ENCODE data around the gene SBNO1. TPM values are rescaled to one million over a fixed set of nuclear protein-coding genes. Genes with fewer than 3 reads are reported as not detected.
A peak's percentile ranks its signal among the peaks of the same experiment; 100 is the strongest.
"Not testable (repeated sequence)": the region's sequence is repeated elsewhere in the genome, so short reads cannot be mapped to it uniquely, and the experiment has no call there.

The SBNO1 gene
- total RNA-seq, 1 donor from 2014 or later = 42.3 TPM

- H3K4me1 Mint-ChIP-seq (ENCODE audit: unreplicated experiment) = peaks cover 5% of the 10 kb centered on the region
- H3K27me3 Mint-ChIP-seq = no peaks in the 10 kb centered on the region
- H3K4me3 Mint-ChIP-seq = no peak overlapping the region
- H3K9me3 Mint-ChIP-seq = no peaks in the 10 kb centered on the region
- H3K36me3 Mint-ChIP-seq = peaks cover 42% of the 10 kb centered on the region
- TF ChIP-seq CTCF (conservative IDR thresholded peaks at IDR 0.05) = no peak
- H3K27ac Mint-ChIP-seq = no peak overlapping the region
- no peak for DNase-seq (ENCODE audit: extremely low spot score, unreplicated experiment)
Measured at GRCh38 chr12:123258593-123258992, 106.1 kb downstream of the SBNO1 start.

GRCh38 chr12:123254853-123255446 lies 109.7 kb downstream of the SBNO1 start:
- Mint-ChIP-seq H3K36me3 (peaks cover 30% of the 10 kb centered on the region), H3K27ac (no peak overlapping the region), H3K4me1 (ENCODE audit: unreplicated experiment) (peaks cover 15% of the 10 kb centered on the region), H3K27me3 (no peaks in the 10 kb centered on the region), H3K4me3 (no peak overlapping the region), H3K9me3 (no peaks in the 10 kb centered on the region)
- TF ChIP-seq CTCF (conservative IDR thresholded peaks at IDR 0.05) = no peak
- DNase-seq (ENCODE audit: extremely low spot score, unreplicated experiment) = no peak

DNA sequence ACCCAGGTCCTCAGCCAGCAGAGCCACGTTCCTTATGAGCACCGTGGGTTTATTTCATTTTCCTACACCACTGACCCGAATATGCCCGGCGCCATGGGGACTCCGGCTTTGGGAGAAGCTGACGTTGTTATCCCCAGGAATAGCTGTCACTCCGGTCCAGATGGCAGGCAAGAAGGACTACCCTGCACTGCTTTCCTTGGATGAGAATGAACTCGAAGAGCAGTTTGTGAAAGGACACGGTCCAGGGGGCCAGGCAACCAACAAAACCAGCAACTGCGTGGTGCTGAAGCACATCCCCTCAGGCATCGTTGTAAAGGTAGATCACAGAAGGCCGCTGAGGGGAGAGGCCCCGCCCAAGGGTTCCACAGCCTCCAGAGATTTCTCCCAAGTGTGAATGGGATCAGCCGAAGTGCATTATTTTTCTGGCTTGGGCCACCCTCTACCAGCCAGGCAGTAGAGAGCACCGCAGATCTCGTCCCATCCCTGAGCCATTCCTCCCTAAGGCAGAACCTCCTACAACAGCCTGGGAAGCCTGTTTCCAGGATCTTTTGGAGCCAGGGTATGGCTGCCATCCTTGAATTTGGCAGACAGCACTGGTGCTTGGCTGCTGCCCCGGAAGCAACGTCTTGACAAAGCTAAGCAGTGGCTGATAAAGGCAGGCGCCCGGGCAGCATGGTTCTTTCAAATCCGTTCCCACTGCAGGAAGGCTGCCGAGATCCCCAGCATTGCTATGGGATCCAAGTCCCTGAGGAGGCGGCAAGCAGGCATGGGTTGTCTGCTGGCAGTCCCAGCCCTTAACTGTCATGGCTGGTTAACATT lies 110.8 kb downstream of the SBNO1 start:
- H3K27me3 Mint-ChIP-seq = no peaks in the 10 kb centered on the region
- peaks cover 15% of the 10 kb centered on the region for H3K4me1 Mint-ChIP-seq (ENCODE audit: unreplicated experiment)
- no peak for DNase-seq (ENCODE audit: extremely low spot score, unreplicated experiment)
- no peak overlapping the region for H3K27ac Mint-ChIP-seq
- H3K4me3 Mint-ChIP-seq = no peak overlapping the region
- TF ChIP-seq CTCF (conservative IDR thresholded peaks at IDR 0.05) = no peak
- H3K9me3 Mint-ChIP-seq = no peaks in the 10 kb centered on the region
- peaks cover 31% of the 10 kb centered on the region for H3K36me3 Mint-ChIP-seq

- not testable (repeated sequence) for H3K9me3 Mint-ChIP-seq; H3K27ac Mint-ChIP-seq; H3K27me3 Mint-ChIP-seq; H3K4me3 Mint-ChIP-seq; DNase-seq (ENCODE audit: extremely low spot score, unreplicated experiment)
- Mint-ChIP-seq H3K36me3 (peaks cover 41% of the 10 kb centered on the region), H3K4me1 (ENCODE audit: unreplicated experiment) (peaks cover 15% of the 10 kb centered on the region)
Measured at GRCh38 chr12:123252365-123252764, 112.3 kb downstream of the SBNO1 start.

DNA sequence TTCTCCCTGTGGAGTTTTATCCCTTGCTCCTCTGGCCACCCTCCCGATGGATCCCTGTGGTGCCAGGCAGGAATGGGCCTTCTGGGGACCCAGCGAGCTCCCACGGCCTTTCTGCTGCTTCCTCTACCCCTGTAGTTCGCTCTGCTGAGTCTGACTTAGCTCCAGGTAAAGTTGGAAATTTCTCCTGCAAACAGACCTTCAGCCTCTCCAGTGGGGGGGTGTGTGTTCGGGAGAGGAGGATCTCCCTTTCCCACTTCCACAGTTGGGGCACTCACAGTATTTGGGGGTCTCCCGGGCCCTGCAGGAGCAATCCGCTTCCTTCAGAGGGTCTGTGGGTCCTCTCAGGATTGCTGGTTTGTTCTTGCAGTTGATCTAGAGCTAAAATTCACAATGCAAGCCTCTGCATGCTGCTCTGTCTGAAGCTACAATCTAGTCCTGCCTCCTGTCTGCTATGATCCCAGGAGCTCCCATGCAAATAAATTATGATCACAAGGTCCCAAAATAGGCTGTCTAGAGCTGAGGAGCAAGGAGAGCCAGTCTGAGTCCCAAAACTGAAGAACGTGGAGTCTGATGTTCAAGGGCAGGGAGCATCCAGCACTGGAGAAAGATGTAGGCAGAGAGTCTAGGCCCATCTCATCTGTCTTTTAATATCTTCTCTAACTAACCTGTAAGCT lies 113.1 kb downstream of the SBNO1 start:
- no peaks in the 10 kb centered on the region for H3K27me3 Mint-ChIP-seq
- H3K27ac Mint-ChIP-seq = peak overlapping the region; percentile 97
- H3K4me3 Mint-ChIP-seq = peak overlapping the region; percentile 41
- peaks cover 15% of the 10 kb centered on the region for H3K4me1 Mint-ChIP-seq (ENCODE audit: unreplicated experiment)
- peaks cover 3% of the 10 kb centered on the region for H3K9me3 Mint-ChIP-seq
- no peak for DNase-seq (ENCODE audit: extremely low spot score, unreplicated experiment)
- H3K36me3 Mint-ChIP-seq = peaks cover 43% of the 10 kb centered on the region
- no peak for TF ChIP-seq CTCF (conservative IDR thresholded peaks at IDR 0.05)

All from type B pancreatic cell (in vitro differentiated cells).